Measurements from ENCODE around the gene PRUNE2. TPM values are rescaled to one million over a fixed set of nuclear protein-coding genes. Genes with fewer than 3 reads are reported as not detected.

The PRUNE2 gene
- total and polyA plus RNA-seq, 8 donors: 1.4 to 19.1 (median 4.6) TPM

- Histone ChIP-seq H3K4me1 (no peaks in the 10 kb centered on the region), H3K36me3 (no peaks in the 10 kb centered on the region), H3K27ac (peak overlapping the region in 2 of 4 donors; percentile 13 to 42), H3K27me3 (no peaks in the 10 kb centered on the region), H3K4me3 (no peak overlapping the region), H3K9me3 (no peaks in the 10 kb centered on the region)
- FAIRE-seq (peak; percentile 74), DNase-seq (peak in 4 of 6 donors; percentile 18 to 69 (median 47)), ATAC-seq (peak; percentile 87 to 99 (median 96))
- 57 to 64% methylated on average over 4 of the region's 4 CpGs for WGBS, 2 donors
- intact Hi-C loops (cut with DNase I): no loop called here
- TF ChIP-seq, protein P1, sequence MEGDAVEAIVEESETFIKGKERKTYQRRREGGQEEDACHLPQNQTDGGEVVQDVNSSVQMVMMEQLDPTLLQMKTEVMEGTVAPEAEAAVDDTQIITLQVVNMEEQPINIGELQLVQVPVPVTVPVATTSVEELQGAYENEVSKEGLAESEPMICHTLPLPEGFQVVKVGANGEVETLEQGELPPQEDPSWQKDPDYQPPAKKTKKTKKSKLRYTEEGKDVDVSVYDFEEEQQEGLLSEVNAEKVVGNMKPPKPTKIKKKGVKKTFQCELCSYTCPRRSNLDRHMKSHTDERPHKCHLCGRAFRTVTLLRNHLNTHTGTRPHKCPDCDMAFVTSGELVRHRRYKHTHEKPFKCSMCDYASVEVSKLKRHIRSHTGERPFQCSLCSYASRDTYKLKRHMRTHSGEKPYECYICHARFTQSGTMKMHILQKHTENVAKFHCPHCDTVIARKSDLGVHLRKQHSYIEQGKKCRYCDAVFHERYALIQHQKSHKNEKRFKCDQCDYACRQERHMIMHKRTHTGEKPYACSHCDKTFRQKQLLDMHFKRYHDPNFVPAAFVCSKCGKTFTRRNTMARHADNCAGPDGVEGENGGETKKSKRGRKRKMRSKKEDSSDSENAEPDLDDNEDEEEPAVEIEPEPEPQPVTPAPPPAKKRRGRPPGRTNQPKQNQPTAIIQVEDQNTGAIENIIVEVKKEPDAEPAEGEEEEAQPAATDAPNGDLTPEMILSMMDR (IDR thresholded peaks at IDR 0.05): no peak
Measured at GRCh38 chr9:76818271-76818670, 87.6 kb downstream of the PRUNE2 start.

DNA sequence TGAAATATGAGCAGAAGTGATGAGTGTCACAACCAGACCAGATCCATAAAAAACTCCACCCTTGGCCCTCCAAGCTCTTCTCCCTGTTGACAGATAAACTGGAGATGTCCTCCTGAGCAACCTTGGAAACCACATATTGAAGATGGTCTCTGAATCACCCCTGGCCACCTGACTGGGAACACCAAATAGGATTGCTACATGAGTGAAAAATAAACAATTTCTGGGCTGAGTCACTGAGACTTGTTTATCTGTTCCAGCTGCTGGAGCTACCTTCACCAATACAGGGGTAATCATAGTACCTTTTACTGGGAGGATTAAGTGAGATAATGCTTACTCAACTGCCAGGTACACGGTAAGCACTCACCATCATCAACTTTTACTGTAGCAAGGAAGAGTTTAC, 88.4 kb downstream of the PRUNE2 start:
- TF ChIP-seq, protein P1 (IDR thresholded peaks at IDR 0.05): no peak
- ATAC-seq (peak in 2 of 4 donors; percentile 30 to 37), FAIRE-seq (no peak), DNase-seq (no peak)
- Histone ChIP-seq H3K4me1 (no peaks in the 10 kb centered on the region), H3K9me3 (no peaks in the 10 kb centered on the region), H3K36me3 (no peaks in the 10 kb centered on the region), H3K4me3 (no peak overlapping the region), H3K27me3 (no peaks in the 10 kb centered on the region), H3K27ac (peak overlapping the region in 1 of 4 donors; percentile 41)
- intact Hi-C loops (cut with DNase I): no loop called here
- WGBS, 2 donors: 85 to 86% methylated on average over 1 of the region's 1 CpG

DNA sequence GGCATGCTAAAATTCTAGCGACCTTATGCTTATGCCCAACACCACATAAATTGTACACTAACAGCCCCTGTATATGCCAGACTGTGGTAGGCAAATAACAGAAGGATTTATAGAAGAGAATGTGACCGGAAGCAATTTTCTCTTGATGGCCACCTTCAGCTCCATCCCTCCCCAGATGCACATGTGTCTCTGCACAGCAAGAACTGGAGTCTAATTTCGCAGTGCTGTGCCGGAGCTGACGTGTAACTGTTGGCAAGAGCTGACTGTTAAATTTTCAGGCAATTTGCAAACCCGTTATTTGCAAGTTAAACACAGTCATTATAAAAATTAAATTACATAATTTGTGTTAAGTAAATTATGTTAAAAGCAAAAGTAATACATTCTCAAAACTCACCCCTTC, 93.3 kb downstream of the PRUNE2 start:
- Histone ChIP-seq H3K36me3 (no peaks in the 10 kb centered on the region), H3K4me1 (no peaks in the 10 kb centered on the region), H3K27ac (no peak overlapping the region), H3K9me3 (no peaks in the 10 kb centered on the region), H3K27me3 (peaks cover 0 to 3% (median 0%) of the 10 kb centered on the region in 4 donors), H3K4me3 (no peak overlapping the region)
- DNase-seq (no peak), ATAC-seq (no peak), FAIRE-seq (no peak)
- intact Hi-C loops (cut with DNase I): loop anchor here in 1 of 3 donors (5.0 kb wide), 1 partner anchor 180 kb away; no protein-coding TSS in a partner anchor
- TF ChIP-seq, protein P1 (IDR thresholded peaks at IDR 0.05): no peak
- 56 to 76% methylated on average over 6 of the region's 6 CpGs for WGBS, 2 donors

DNA sequence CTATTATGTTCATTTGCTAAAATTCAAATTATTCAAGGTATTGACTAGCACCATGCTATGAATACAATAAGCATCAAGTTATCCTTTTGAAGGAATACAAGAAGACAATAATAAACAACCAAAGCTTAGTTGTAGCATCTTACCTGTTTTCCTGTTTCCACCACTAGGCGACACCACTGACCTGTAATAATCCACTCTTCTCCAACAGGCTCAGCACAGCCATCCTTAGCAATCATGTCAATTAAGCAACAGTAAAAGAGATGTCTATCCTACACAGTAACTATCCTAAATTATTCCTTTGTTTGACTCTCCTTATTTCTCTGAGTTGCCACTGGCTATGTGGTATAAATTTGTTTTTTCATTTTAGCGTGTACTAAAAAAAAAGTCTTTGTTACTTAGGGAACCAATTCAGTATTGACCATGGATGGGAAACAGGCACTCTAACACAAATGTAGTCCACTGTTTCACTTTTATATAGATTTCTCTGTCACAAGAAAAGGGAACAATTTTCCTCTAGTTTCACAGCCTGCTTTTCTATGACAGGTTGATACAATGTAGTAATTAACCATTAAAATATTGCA, 95.4 kb downstream of the PRUNE2 start:
- H3K36me3 ChIP-seq: no peaks in the 10 kb centered on the region
- H3K27me3 ChIP-seq: peaks cover 0 to 3% (median 0%) of the 10 kb centered on the region in 4 donors
- intact Hi-C loops (cut with DNase I): loop anchor here in 1 of 3 donors (5.0 kb wide), 1 partner anchor 182 kb away; no protein-coding TSS in a partner anchor
- TF ChIP-seq, protein P1 (IDR thresholded peaks at IDR 0.05): peak; percentile 29 to 68 (median 58)
- 9 to 12% methylated on average over 2 of the region's 2 CpGs for WGBS, 2 donors
- peak in 2 of 6 donors; percentile 4 to 54 for DNase-seq
- no peak overlapping the region for H3K4me3 ChIP-seq
- no peak overlapping the region for H3K27ac ChIP-seq
- peak; percentile 80 for FAIRE-seq
- no peaks in the 10 kb centered on the region for H3K4me1 ChIP-seq
- ATAC-seq: peak in 3 of 4 donors; percentile 85 to 87 (median 85)
- H3K9me3 ChIP-seq: no peaks in the 10 kb centered on the region

- no peak overlapping the region for H3K4me3 ChIP-seq
- no peaks in the 10 kb centered on the region for H3K9me3 ChIP-seq
- DNase-seq (no peak), ATAC-seq (no peak), FAIRE-seq (no peak)
- WGBS, 2 donors: 23 to 35% methylated on average over 5 of the region's 5 CpGs
- H3K4me1 ChIP-seq: no peaks in the 10 kb centered on the region
- no peak overlapping the region for H3K27ac ChIP-seq
- TF ChIP-seq, protein P1 (IDR thresholded peaks at IDR 0.05): no peak
- intact Hi-C loops (cut with DNase I): loop anchor here in 1 of 3 donors (5.0 kb wide), 1 partner anchor 194 kb away; no protein-coding TSS in a partner anchor
- no peaks in the 10 kb centered on the region for H3K36me3 ChIP-seq
- H3K27me3 ChIP-seq: peaks cover 0 to 3% (median 0%) of the 10 kb centered on the region in 4 donors
Measured at GRCh38 chr9:76808636-76809035, 97.3 kb downstream of the PRUNE2 start.
